IPS-18a (cell line): ENCODE results near the gene RASGRF2.

Experiments
- H3K27ac ChIP-seq: one replicate; pipeline ENCODE4 v1.5.1; 2013; ENCODE audit warnings: low read length
- H3K27me3 ChIP-seq: one replicate; pipeline ENCODE4 v1.6.1; 2013; ENCODE audit warnings: mild to moderate bottlenecking, low read length; ENCODE audit not compliant: control insufficient read depth, insufficient read depth
- H3K36me3 ChIP-seq: one replicate; pipeline ENCODE4 v1.6.1; 2013; ENCODE audit warnings: low read depth, low read length; ENCODE audit not compliant: control insufficient read depth
- H3K4me1 ChIP-seq: one replicate; pipeline ENCODE4 v1.6.1; 2013; ENCODE audit warnings: low read depth, low read length; ENCODE audit not compliant: control insufficient read depth
- H3K4me3 ChIP-seq: one replicate; pipeline ENCODE4 v1.5.1; 2013; ENCODE audit warnings: low read length
- H3K9ac ChIP-seq: one replicate; pipeline ENCODE4 v1.6.1; 2013; ENCODE audit warnings: mild to moderate bottlenecking, low read length, moderate library complexity
- H3K9me3 ChIP-seq: one replicate; pipeline ENCODE4 v1.6.1; 2013; ENCODE audit warnings: low read depth, low read length; ENCODE audit not compliant: control insufficient read depth

The RASGRF2 gene

DNA sequence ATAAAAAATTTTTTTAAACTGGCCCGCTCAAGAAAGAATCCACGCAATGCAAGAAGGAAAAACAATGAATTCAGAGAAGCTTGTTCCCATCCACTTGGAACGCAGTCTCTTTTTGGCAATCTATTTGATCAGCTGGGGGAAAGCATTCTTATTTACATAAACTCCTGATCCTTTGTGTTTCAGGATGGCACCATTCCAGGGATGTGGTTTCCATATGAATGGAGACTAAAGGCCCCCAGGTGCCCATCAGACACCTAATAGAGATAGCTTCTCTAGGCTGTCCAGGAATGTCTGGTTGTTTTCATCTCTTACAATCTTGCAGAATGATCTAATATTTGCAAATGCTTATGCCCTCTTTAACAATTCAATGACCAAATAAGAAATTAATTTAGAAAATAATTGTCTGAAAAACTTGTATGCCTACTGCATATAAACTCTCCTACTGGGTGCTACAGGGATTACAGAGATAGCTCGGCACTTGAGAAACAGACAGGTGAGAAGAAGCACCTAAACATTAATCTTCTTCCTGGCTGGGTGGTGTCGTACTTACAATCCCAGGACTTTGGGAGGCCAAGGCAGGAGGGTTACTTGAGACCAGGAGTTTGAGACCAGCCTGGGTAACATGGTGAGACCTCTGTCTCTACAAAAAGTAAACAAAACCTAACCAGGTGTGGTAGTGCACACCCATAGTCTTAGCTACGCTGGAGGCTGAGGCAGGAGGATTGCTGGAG lies 3.0 kb upstream of the RASGRF2 start:
- no peaks in the 10 kb centered on the region for H3K36me3 ChIP-seq
- H3K9me3 ChIP-seq = no peaks in the 10 kb centered on the region
- H3K27me3 ChIP-seq = peaks cover 33% of the 10 kb centered on the region
- H3K9ac ChIP-seq = no peak overlapping the region
- H3K4me3 ChIP-seq = peak overlapping the region; percentile 18
- H3K4me1 ChIP-seq = peaks cover 54% of the 10 kb centered on the region
- no peak overlapping the region for H3K27ac ChIP-seq

DNA sequence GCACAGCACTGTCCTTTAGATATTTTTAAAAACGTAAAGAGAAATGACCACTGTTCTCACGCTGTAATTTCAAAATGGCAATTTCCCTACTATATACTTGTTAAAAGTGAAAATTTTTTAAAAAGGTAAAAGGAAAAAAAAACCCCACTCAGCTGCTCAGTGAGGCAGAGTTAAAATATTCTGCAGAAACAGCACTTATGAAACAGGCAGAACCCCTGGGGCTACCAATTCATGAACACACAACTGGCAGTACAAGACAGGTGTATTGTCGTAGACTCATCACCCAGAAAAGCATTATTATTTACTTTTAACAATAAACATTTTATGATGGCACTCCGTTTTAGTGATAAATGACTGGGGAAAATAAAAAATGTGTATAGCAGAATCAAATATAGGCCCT lies 1.5 kb upstream of the RASGRF2 start:
- Histone ChIP-seq H3K27me3 (peaks cover 47% of the 10 kb centered on the region), H3K9me3 (no peaks in the 10 kb centered on the region), H3K4me3 (no peak overlapping the region), H3K36me3 (no peaks in the 10 kb centered on the region), H3K27ac (no peak overlapping the region), H3K4me1 (peaks cover 64% of the 10 kb centered on the region), H3K9ac (no peak overlapping the region)

DNA sequence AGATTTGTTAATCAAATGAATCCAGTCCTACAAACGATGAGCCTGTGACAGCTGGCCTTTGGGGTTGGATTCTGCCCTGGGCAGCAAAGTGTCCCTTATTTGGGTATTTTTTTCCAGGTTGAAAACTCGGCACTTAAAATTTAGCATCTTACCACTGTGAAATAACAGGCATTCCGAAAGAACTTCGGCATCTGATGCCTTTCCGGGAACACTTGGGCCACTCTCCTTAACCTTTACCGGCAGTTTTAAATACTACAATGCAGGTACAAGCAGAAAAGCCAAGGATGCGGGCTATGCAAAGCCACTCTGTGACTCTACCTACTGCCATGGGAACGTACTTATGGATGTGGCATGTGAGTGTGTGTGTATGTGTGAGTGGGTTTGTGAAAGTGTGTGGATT lies 1.0 kb upstream of the RASGRF2 start:
- H3K9ac ChIP-seq = no peak overlapping the region
- peaks cover 48% of the 10 kb centered on the region for H3K27me3 ChIP-seq
- H3K36me3 ChIP-seq = no peaks in the 10 kb centered on the region
- H3K27ac ChIP-seq = no peak overlapping the region
- H3K9me3 ChIP-seq = no peaks in the 10 kb centered on the region
- H3K4me3 ChIP-seq = peak overlapping the region; percentile 45
- peaks cover 68% of the 10 kb centered on the region for H3K4me1 ChIP-seq

- Histone ChIP-seq H3K9ac (no peak overlapping the region), H3K36me3 (no peaks in the 10 kb centered on the region), H3K4me3 (peak overlapping the region; percentile 66), H3K9me3 (no peaks in the 10 kb centered on the region), H3K27me3 (peaks cover 48% of the 10 kb centered on the region), H3K27ac (no peak overlapping the region), H3K4me1 (peaks cover 71% of the 10 kb centered on the region)
Measured at GRCh38 chr5:80960531-80961375, 590 bp downstream of the RASGRF2 start.

- H3K9ac ChIP-seq = no peak overlapping the region
- peak overlapping the region; percentile 66 for H3K4me3 ChIP-seq
- peaks cover 48% of the 10 kb centered on the region for H3K27me3 ChIP-seq
- H3K9me3 ChIP-seq = no peaks in the 10 kb centered on the region
- H3K4me1 ChIP-seq = peaks cover 62% of the 10 kb centered on the region
- H3K36me3 ChIP-seq = no peaks in the 10 kb centered on the region
- no peak overlapping the region for H3K27ac ChIP-seq
Measured at GRCh38 chr5:80961376-80962281, 1.5 kb downstream of the RASGRF2 start.

- Histone ChIP-seq H3K9me3 (no peaks in the 10 kb centered on the region), H3K27ac (no peak overlapping the region), H3K4me1 (peaks cover 50% of the 10 kb centered on the region), H3K27me3 (peaks cover 44% of the 10 kb centered on the region), H3K9ac (no peak overlapping the region), H3K36me3 (no peaks in the 10 kb centered on the region), H3K4me3 (no peak overlapping the region)
Measured at GRCh38 chr5:80962630-80963520, 2.7 kb downstream of the RASGRF2 start.

DNA sequence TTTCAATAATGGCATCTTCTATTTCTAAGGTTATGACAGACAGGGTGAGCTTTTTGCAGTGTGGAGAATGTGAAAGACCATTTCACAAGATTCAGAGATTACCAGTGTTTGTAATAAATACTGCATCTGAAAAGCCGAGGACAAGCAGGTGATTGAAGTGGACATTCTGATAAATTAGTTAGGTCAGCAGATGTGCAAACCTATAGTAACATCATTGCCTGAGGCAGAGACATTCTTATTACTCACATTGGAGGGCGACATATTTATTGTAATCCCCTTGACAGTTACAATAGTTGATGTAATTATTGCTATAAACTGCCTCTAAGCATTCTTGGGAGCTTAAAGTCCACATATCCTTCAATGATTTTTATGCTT lies 3.3 kb downstream of the RASGRF2 start:
- Histone ChIP-seq H3K9me3 (no peaks in the 10 kb centered on the region), H3K27ac (no peak overlapping the region), H3K27me3 (peaks cover 42% of the 10 kb centered on the region), H3K9ac (no peak overlapping the region), H3K4me1 (peaks cover 44% of the 10 kb centered on the region), H3K4me3 (no peak overlapping the region), H3K36me3 (no peaks in the 10 kb centered on the region)

- H3K4me1 ChIP-seq = peaks cover 39% of the 10 kb centered on the region
- no peak overlapping the region for H3K9ac ChIP-seq
- H3K27ac ChIP-seq = no peak overlapping the region
- H3K9me3 ChIP-seq = no peaks in the 10 kb centered on the region
- no peak overlapping the region for H3K4me3 ChIP-seq
- peaks cover 41% of the 10 kb centered on the region for H3K27me3 ChIP-seq
- no peaks in the 10 kb centered on the region for H3K36me3 ChIP-seq
Measured at GRCh38 chr5:80963966-80964481, 3.9 kb downstream of the RASGRF2 start.

DNA sequence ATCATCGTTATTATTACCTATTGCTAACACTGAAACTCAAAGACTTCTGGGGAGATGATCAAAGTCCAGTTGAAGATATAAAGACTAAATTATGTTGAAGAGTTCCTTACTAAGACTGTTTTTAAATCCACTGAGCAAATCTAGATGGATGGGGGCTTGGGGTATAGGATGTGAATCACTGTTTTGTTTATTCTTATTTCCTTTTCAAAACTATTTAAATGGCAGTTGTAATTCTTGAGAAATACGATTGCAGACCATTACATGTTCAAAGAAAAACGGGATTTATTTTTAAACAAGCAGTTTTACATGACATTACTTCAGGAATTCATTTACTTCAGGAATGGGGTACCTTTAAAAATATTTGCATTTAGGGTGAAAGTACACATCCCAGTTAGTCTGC lies 4.3 kb downstream of the RASGRF2 start:
- H3K9ac ChIP-seq = no peak overlapping the region
- H3K27ac ChIP-seq = no peak overlapping the region
- no peak overlapping the region for H3K4me3 ChIP-seq

GRCh38 chr5:80964919-80965318 lies 4.8 kb downstream of the RASGRF2 start:
- no peak overlapping the region for H3K27ac ChIP-seq
- peaks cover 32% of the 10 kb centered on the region for H3K27me3 ChIP-seq
- H3K36me3 ChIP-seq = no peaks in the 10 kb centered on the region
- no peaks in the 10 kb centered on the region for H3K9me3 ChIP-seq
- H3K4me1 ChIP-seq = peaks cover 30% of the 10 kb centered on the region
- no peak overlapping the region for H3K4me3 ChIP-seq
- H3K9ac ChIP-seq = no peak overlapping the region

More for the DNA sequence above, 4.3 kb downstream of the RASGRF2 start:
- Histone ChIP-seq H3K27me3 (peaks cover 37% of the 10 kb centered on the region), H3K4me1 (peaks cover 34% of the 10 kb centered on the region), H3K9me3 (no peaks in the 10 kb centered on the region), H3K36me3 (no peaks in the 10 kb centered on the region)
